ENCODE results near the gene TMPRSS12. TPM values are rescaled to one million over a fixed set of nuclear protein-coding genes. Genes with fewer than 3 reads are reported as not detected.
"Not testable (repeated sequence)": the region's sequence is repeated elsewhere in the genome, so short reads cannot be mapped to it uniquely, and the experiment has no call there.

Gene TMPRSS12
- total RNA-seq, 1 donor from 2014 or later, result not detected

DNA sequence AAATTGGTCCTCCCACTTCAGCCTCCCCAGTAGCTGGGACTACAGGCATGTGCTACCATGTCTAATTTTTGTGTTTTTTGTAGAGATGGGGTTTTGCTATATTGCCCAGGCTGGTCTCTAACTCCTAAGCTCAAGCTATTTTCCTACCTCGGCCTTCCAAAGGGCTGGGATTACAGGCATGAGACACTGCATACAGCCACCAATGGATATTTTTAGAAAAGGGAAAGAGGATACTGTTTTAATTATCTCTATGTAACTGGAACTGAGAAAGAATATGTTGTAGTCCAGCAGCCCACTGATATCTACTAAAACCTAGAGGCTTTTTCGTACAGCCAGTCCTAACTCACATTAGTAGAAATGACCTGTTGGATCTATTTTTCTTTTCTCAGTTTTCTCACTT lies 6.2 kb downstream of the TMPRSS12 start:
- Histone ChIP-seq H2AFZ (replicated peaks) (no peak overlapping the region), H3K4me3 (no peak overlapping the region), H3K27ac (no peak overlapping the region), H3K27me3 (no peaks in the 10 kb centered on the region), H3F3A (ENCODE audit: low read depth) (no peaks in the 10 kb centered on the region), H3K9me3 (ENCODE audit: low read depth) (no peaks in the 10 kb centered on the region), H3K9ac (no peak overlapping the region), H3K79me2 (ENCODE audit: low read depth) (no peaks in the 10 kb centered on the region), H3K4me2 (no peak overlapping the region), H4K20me1 (ENCODE audit: low read depth) (no peaks in the 10 kb centered on the region), H3K4me1 (no peaks in the 10 kb centered on the region), H3K36me3 (no peaks in the 10 kb centered on the region)
- H3K4me3 Mint-ChIP-seq, result no peak overlapping the region
- no peaks in the 10 kb centered on the region for H3K9me3 Mint-ChIP-seq
- no peaks in the 10 kb centered on the region for H3K4me1 Mint-ChIP-seq
- TF ChIP-seq EZH2 (IDR thresholded peaks at IDR 0.05), result no peak
- TF ChIP-seq EZH2phosphoT487 (IDR thresholded peaks at IDR 0.05), result no peak
- TF ChIP-seq, protein P1, sequence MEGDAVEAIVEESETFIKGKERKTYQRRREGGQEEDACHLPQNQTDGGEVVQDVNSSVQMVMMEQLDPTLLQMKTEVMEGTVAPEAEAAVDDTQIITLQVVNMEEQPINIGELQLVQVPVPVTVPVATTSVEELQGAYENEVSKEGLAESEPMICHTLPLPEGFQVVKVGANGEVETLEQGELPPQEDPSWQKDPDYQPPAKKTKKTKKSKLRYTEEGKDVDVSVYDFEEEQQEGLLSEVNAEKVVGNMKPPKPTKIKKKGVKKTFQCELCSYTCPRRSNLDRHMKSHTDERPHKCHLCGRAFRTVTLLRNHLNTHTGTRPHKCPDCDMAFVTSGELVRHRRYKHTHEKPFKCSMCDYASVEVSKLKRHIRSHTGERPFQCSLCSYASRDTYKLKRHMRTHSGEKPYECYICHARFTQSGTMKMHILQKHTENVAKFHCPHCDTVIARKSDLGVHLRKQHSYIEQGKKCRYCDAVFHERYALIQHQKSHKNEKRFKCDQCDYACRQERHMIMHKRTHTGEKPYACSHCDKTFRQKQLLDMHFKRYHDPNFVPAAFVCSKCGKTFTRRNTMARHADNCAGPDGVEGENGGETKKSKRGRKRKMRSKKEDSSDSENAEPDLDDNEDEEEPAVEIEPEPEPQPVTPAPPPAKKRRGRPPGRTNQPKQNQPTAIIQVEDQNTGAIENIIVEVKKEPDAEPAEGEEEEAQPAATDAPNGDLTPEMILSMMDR (IDR thresholded peaks at IDR 0.05), result no peak
- no peaks in the 10 kb centered on the region for H3K27me3 Mint-ChIP-seq (ENCODE audit: insufficient read depth, low read depth)
- H3K27ac Mint-ChIP-seq, result no peak overlapping the region
- DNase-seq (ENCODE audit: low spot score), result no peak
- H3K36me3 Mint-ChIP-seq, result no peaks in the 10 kb centered on the region

DNA sequence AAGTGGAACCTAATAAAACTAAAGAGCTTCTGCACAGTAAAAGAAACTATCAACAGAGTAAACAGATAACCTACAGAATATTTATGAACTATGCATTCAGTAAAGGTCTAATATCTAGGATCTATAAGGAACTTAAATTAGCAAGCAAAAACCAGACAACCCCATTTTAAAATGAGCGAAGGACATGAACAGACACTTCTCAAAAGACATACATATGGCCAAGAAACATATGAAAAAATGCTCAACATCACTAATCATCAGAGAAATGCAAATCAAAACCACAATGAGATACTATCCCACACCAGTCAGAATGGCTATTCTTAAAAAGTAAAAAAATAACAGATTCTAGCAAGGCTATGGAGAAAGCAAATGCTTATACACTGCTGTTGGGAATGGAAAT lies 12.5 kb downstream of the TMPRSS12 start:
- H3K4me2 ChIP-seq; H3K4me3 Mint-ChIP-seq; H3K9me3 ChIP-seq (ENCODE audit: low read depth); H3K4me1 ChIP-seq; H3K36me3 Mint-ChIP-seq; H3K27me3 ChIP-seq; H2AFZ ChIP-seq (replicated peaks); H3K9me3 Mint-ChIP-seq; H3K27me3 Mint-ChIP-seq (ENCODE audit: insufficient read depth, low read depth); DNase-seq (ENCODE audit: low spot score); H3K27ac ChIP-seq; H3K36me3 ChIP-seq; H3K9ac ChIP-seq; H3K79me2 ChIP-seq (ENCODE audit: low read depth); H4K20me1 ChIP-seq (ENCODE audit: low read depth); H3F3A ChIP-seq (ENCODE audit: low read depth); H3K27ac Mint-ChIP-seq; H3K4me3 ChIP-seq; H3K4me1 Mint-ChIP-seq: not testable (repeated sequence)

DNA sequence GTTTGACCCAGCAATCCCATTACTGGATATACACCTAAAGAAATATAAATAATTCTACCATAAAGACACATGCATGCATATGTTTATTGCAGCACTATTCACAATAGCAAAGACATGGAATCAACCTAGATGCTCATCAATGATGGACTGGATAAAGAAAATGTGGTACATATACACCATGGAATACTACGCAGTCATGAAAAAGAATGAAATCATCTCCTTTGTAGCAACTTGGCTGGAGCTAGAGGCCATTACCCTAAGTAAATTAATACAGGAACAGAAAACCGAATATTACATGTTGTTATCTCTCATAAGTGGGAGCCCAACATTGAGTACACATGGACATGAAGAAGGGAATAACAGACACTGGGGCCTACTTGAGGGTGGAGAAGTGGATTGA lies 13.0 kb downstream of the TMPRSS12 start:
- not testable (repeated sequence) for H3K4me1 Mint-ChIP-seq; H4K20me1 ChIP-seq (ENCODE audit: low read depth); H3K79me2 ChIP-seq (ENCODE audit: low read depth); H3K27ac ChIP-seq; H3K27me3 ChIP-seq; H3K36me3 Mint-ChIP-seq; H3K27ac Mint-ChIP-seq; DNase-seq (ENCODE audit: low spot score); H3K9me3 Mint-ChIP-seq; H3K36me3 ChIP-seq; H3K4me3 ChIP-seq; H2AFZ ChIP-seq (replicated peaks); H3K27me3 Mint-ChIP-seq (ENCODE audit: insufficient read depth, low read depth); H3F3A ChIP-seq (ENCODE audit: low read depth); H3K4me1 ChIP-seq; H3K9ac ChIP-seq; H3K4me2 ChIP-seq; H3K9me3 ChIP-seq (ENCODE audit: low read depth); H3K4me3 Mint-ChIP-seq

DNA sequence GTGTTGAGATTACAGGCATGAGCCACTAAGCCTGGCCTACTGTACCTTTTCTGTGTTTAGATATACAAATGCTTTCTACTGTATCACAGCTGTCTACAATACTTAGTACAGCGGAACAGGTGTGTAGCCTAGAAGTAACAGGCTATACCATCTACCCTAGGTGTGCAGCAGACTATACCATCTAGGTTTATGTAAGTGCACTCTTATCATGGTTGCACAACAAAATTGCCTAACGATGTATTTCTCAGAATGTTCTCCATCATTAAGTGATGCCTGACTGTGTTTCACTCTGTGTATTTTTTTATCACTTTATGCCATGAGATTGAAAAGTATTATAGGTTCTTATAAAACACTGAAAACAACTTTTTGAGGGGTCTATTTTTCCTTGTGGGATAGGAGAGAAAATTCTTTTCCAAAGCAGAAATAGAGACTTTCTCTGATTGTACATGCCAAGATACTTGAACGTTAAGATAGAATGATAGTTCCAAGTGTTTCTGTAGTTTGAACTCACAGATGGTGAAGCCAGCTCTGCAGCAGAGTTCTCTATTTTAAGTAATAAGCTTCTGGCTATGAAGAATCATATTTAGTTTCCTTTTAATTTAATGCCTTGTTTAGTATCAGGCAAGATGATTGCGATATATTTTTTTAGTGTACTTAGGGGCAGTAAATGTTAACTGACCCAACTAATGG lies 17.0 kb downstream of the TMPRSS12 start:
- Histone ChIP-seq H3K4me3 (no peak overlapping the region), H3K36me3 (no peaks in the 10 kb centered on the region), H3K4me1 (no peaks in the 10 kb centered on the region), H3K79me2 (ENCODE audit: low read depth) (no peaks in the 10 kb centered on the region), H2AFZ (replicated peaks) (no peak overlapping the region), H3F3A (ENCODE audit: low read depth) (no peaks in the 10 kb centered on the region), H3K27ac (no peak overlapping the region), H3K9me3 (ENCODE audit: low read depth) (no peaks in the 10 kb centered on the region), H3K9ac (no peak overlapping the region), H3K4me2 (no peak overlapping the region), H3K27me3 (no peaks in the 10 kb centered on the region), H4K20me1 (ENCODE audit: low read depth) (no peaks in the 10 kb centered on the region)
- H3K36me3 Mint-ChIP-seq, result no peaks in the 10 kb centered on the region
- TF ChIP-seq EZH2phosphoT487 (IDR thresholded peaks at IDR 0.05) (no peak), EZH2 (IDR thresholded peaks at IDR 0.05) (no peak)
- TF ChIP-seq, protein P1 (IDR thresholded peaks at IDR 0.05), result no peak
- no peaks in the 10 kb centered on the region for H3K4me1 Mint-ChIP-seq
- H3K4me3 Mint-ChIP-seq, result no peak overlapping the region
- no peak overlapping the region for H3K27ac Mint-ChIP-seq
- peaks cover 2% of the 10 kb centered on the region for H3K27me3 Mint-ChIP-seq (ENCODE audit: insufficient read depth, low read depth)
- peaks cover 3% of the 10 kb centered on the region for H3K9me3 Mint-ChIP-seq
- DNase-seq (ENCODE audit: low spot score), result no peak

All from neural progenitor cell (in vitro differentiated cells).